HCT116 (cell line): ENCODE results near the gene HPGDS. TPM values are rescaled to one million over a fixed set of nuclear protein-coding genes. Genes with fewer than 3 reads are reported as not detected.
A peak's percentile ranks its signal among the peaks of the same experiment; 100 is the strongest.
"Not testable (repeated sequence)": the region's sequence is repeated elsewhere in the genome, so short reads cannot be mapped to it uniquely, and the experiment has no call there.

ENCODE experiments used
- ATAC-seq: fragments of 200-7000 bp; cut with Tn5 transposase; 2 replicates; pipeline ENCODE4 v1.9.1; 2020; ENCODE audit warnings: mild to moderate bottlenecking, moderate library complexity
- BruUV-seq: library from RNA; stranded (reverse); fragments of 400-500 nt; replicated peaks from 2 replicates; lab custom pipeline; 2021; lab: Mats Ljungman, UMichigan
- CTCF ChIA-PET: fragments of 300-600 bp; sonication (Branson Sonifier 250); formaldehyde crosslinking; loops from one replicate; lab custom pipeline; 2021; ENCODE audit warnings: antibody characterized with exemption; lab: Charles Lee
- POLR2A ChIA-PET: fragments of 300-600, 350-600 bp; sonication (Branson Sonifier 250); formaldehyde crosslinking; loops from one replicate; lab custom pipeline; 2021; ENCODE audit warnings: antibody characterized with exemption; lab: Charles Lee
- RAD21 ChIA-PET, 2 experiments: fragments of 300-600 bp; sonication (Branson Sonifier 250); formaldehyde crosslinking; loops; one replicate each; lab custom pipeline; 2023; ENCODE audit warnings: low total read pairs in 2 of 2; ENCODE audit not compliant: uncharacterized antibody in 2 of 2, unreplicated experiment in 2 of 2, low non-redundant PET in 1 of 2; lab: Charles Lee
- DNase-seq: peaks from one replicate; pipeline ENCODE4 v3.0.0-alpha.2; 2010; ENCODE audit warnings: low read depth, low spot score
- H2AFZ ChIP-seq: fragments of 200-600 bp; shearing (Covaris generic), sonication (generic); 2 replicates; pipeline ENCODE4 v1.6.1; 2017; ENCODE audit warnings: low read depth, mixed run types, mixed read lengths, antibody characterized with exemption, low read length; ENCODE audit not compliant: poor library complexity, severe bottlenecking
- H3K27ac ChIP-seq: 2 replicates; pipeline ENCODE4 v1.5.1; 2012; ENCODE audit warnings: low read depth, low read length
- H3K27me3 ChIP-seq: fragments of 200-600 bp; sonication (generic); 2 replicates; pipeline ENCODE4 v1.6.1; 2016; ENCODE audit warnings: mixed run types, low read length, mixed read lengths; ENCODE audit not compliant: insufficient read depth
- H3K36me3 ChIP-seq, 2 experiments: fragments of 200-500 bp in 1 of 2; fragments of 200-600 bp in 1 of 2; sonication (Bioruptor generic) in 1 of 2; sonication (generic) in 1 of 2; 2 replicates each; pipeline versions ENCODE4 v1.5.1 to v1.6.1; 2014 to 2016; ENCODE audit warnings: low read length in 2 of 2, inconsistent platforms in 1 of 2, mixed read lengths in 1 of 2, mixed run types in 1 of 2; ENCODE audit not compliant: insufficient read depth in 2 of 2, control insufficient read depth in 1 of 2
- H3K4me1 ChIP-seq, 2 experiments: fragments of 200-600 bp in 1 of 2; sonication (generic) in 1 of 2; 2 replicates each; pipeline versions ENCODE4 v1.5.1 to v1.6.1; 2012 to 2017; ENCODE audit warnings: low read length in 2 of 2, inconsistent platforms in 1 of 2, mild to moderate bottlenecking in 1 of 2, mixed read lengths in 1 of 2, mixed run types in 1 of 2, moderate library complexity in 1 of 2; ENCODE audit not compliant: insufficient read depth in 2 of 2, control insufficient read depth in 1 of 2
- H3K4me2 ChIP-seq: fragments of 200-600 bp; sonication (generic); 2 replicates; pipeline ENCODE4 v1.6.1; 2017; ENCODE audit warnings: mixed run types, low read length, mixed read lengths
- H3K4me3 ChIP-seq, 2 experiments: fragments of 200-600 bp in 1 of 2; sonication (generic) in 1 of 2; replicated peaks in 1 of 2; 2 replicates each; pipeline ENCODE4 v1.5.1; 2011 to 2016; ENCODE audit warnings: low read length in 2 of 2, control low read depth in 1 of 2, low read depth in 1 of 2, mild to moderate bottlenecking in 1 of 2, mixed read lengths in 1 of 2, mixed run types in 1 of 2
- H3K79me2 ChIP-seq: fragments of 200-600 bp; sonication (generic); 2 replicates; pipeline ENCODE4 v1.6.1; 2017; ENCODE audit warnings: mild to moderate bottlenecking, mixed run types, low read length, moderate library complexity, mixed read lengths; ENCODE audit not compliant: insufficient read depth
- H3K9ac ChIP-seq: fragments of 200-600 bp; sonication (generic); 2 replicates; pipeline ENCODE4 v1.6.1; 2016; ENCODE audit warnings: low read length, mixed read lengths
- H3K9me2 ChIP-seq: fragments of 200-600 bp; sonication (generic), shearing (Covaris generic); 2 replicates; pipeline ENCODE4 v1.6.1; 2017; ENCODE audit warnings: mixed run types, mild to moderate bottlenecking, moderate library complexity; ENCODE audit not compliant: insufficient read depth
- H3K9me3 ChIP-seq, 2 experiments: fragments of 200-500 bp in 1 of 2; fragments of 200-600 bp in 1 of 2; sonication (Bioruptor generic) in 1 of 2; sonication (generic) in 1 of 2; 2 replicates each; pipeline ENCODE4 v1.6.1; 2014 to 2017; ENCODE audit warnings: low read length in 2 of 2, mixed read lengths in 2 of 2, inconsistent platforms in 1 of 2, low read depth in 1 of 2, mild to moderate bottlenecking in 1 of 2, mixed run types in 1 of 2, moderate library complexity in 1 of 2; ENCODE audit not compliant: control insufficient read depth in 1 of 2, insufficient read depth in 1 of 2
- H4K20me1 ChIP-seq: fragments of 200-600 bp; sonication (generic), shearing (Covaris generic); 2 replicates; pipeline ENCODE4 v1.6.1; 2017; ENCODE audit warnings: mixed run types, mild to moderate bottlenecking, moderate library complexity; ENCODE audit not compliant: insufficient read depth
- CEBPB ChIP-seq: IDR thresholded peaks from 2 replicates; pipeline ENCODE4 v1.6.1; 2012; ENCODE audit warnings: low read depth
- CTCF ChIP-seq, 3 experiments: fragments of 200-600 bp in 1 of 3; sonication (generic) in 1 of 3; IDR thresholded peaks in 2 of 3; conservative IDR thresholded peaks in 1 of 3; 2 replicates each; pipeline ENCODE4 v1.5.1; 2012 to 2017; ENCODE audit warnings: low read depth in 2 of 3, low read length in 2 of 3, antibody characterized with exemption in 1 of 3, borderline replicate concordance in 1 of 3, control low read depth in 1 of 3, mild to moderate bottlenecking in 1 of 3, mixed read lengths in 1 of 3, mixed run types in 1 of 3, moderate library complexity in 1 of 3; ENCODE audit not compliant: insufficient read depth in 1 of 3
- ELF1 ChIP-seq: IDR thresholded peaks from 2 replicates; pipeline ENCODE4 v1.6.1; 2012; ENCODE audit warnings: low read depth, borderline replicate concordance
- JUND ChIP-seq: IDR thresholded peaks from 2 replicates; pipeline ENCODE4 v1.6.1; 2012
- MAX ChIP-seq: IDR thresholded peaks from 2 replicates; pipeline ENCODE4 v1.6.1; 2012
- REST ChIP-seq: IDR thresholded peaks from 2 replicates; pipeline ENCODE4 v1.6.1; 2012; ENCODE audit warnings: low read depth
- YY1 ChIP-seq: IDR thresholded peaks from 2 replicates; pipeline ENCODE4 v1.6.1; 2011; ENCODE audit warnings: low read length, low read depth, moderate library complexity, mild to moderate bottlenecking; ENCODE audit not compliant: insufficient replicate concordance; ENCODE audit errors: extremely low read depth
- intact Hi-C: fragments of 100-400 bp; cut with micrococcal nuclease; formaldehyde crosslinking; loops from 2 replicates; pipeline ENCODE4 v1.10.0; 2022
- total RNA-seq: library from RNA; stranded (reverse); gene quantifications from one replicate; pipeline ENCODE4 v1.2.1, GENCODE V29; 2021; ENCODE audit not compliant: unreplicated experiment

The HPGDS gene
- total RNA-seq, 1 experiment from 2014 or later, result not detected

GRCh38 chr4:94295473-94295872, 47.2 kb downstream of the HPGDS start:
- H3K9me2 ChIP-seq, CTCF ChIA-PET, H3K27ac ChIP-seq, H3K4me3 ChIP-seq, DNase-seq, H2AFZ ChIP-seq, BruUV-seq, POLR2A ChIA-PET, H3K36me3 ChIP-seq, H3K9me3 ChIP-seq, H4K20me1 ChIP-seq, H3K4me2 ChIP-seq, ATAC-seq, H3K9ac ChIP-seq, H3K79me2 ChIP-seq, RAD21 ChIA-PET, H3K4me1 ChIP-seq, intact Hi-C loops, H3K27me3 ChIP-seq: not testable (repeated sequence)

- H3K36me3 ChIP-seq, CTCF ChIA-PET, H3K9ac ChIP-seq, H3K4me1 ChIP-seq, H3K9me2 ChIP-seq, H3K9me3 ChIP-seq, DNase-seq, H3K4me2 ChIP-seq, H2AFZ ChIP-seq, intact Hi-C loops, RAD21 ChIA-PET, H3K79me2 ChIP-seq, ATAC-seq, H3K27ac ChIP-seq, H4K20me1 ChIP-seq, POLR2A ChIA-PET, H3K4me3 ChIP-seq, H3K27me3 ChIP-seq: not testable (repeated sequence)
- BruUV-seq, result TSS peak; percentile 34
These were observed 48.7 kb downstream of the HPGDS start for GRCh38 chr4:94293981-94294380.

GRCh38 chr4:94290245-94290644, 52.4 kb downstream of the HPGDS start:
- DNase-seq (no peak), ATAC-seq (peak; percentile 34; the same call in 1 of the 2 replicates)
- no peak overlapping the region for H2AFZ ChIP-seq
- BruUV-seq, result no TSS peak
- H3K27me3 ChIP-seq, result no peaks in the 10 kb centered on the region
- H3K4me1 ChIP-seq, result no peaks in the 10 kb centered on the region
- no peaks in the 10 kb centered on the region for H3K9me2 ChIP-seq
- H3K9me3 ChIP-seq, result no peaks in the 10 kb centered on the region
- H4K20me1 ChIP-seq, result no peaks in the 10 kb centered on the region
- H3K4me2 ChIP-seq, result no peak overlapping the region
- ChIA-PET CTCF (no interaction called here), POLR2A (no interaction called here), RAD21 (no interaction called here)
- intact Hi-C loops, result no loop called here
- H3K4me3 ChIP-seq, result no peak overlapping the region
- H3K79me2 ChIP-seq, result no peaks in the 10 kb centered on the region
- peaks cover 13 to 14% of the 10 kb centered on the region in 2 experiments; a peak in 2 of 4 replicates for H3K36me3 ChIP-seq
- no peak overlapping the region for H3K27ac ChIP-seq
- no peak overlapping the region for H3K9ac ChIP-seq
- TF ChIP-seq JUND (no peak), CTCF (IDR thresholded peaks at IDR 0.05 in 2 of 3, conservative IDR thresholded peaks at IDR 0.05 in 1 of 3; ENCODE audit: borderline replicate concordance in 1 of 3, insufficient read depth in 1 of 3, low read depth in 2 of 3, low read length in 2 of 3) (peak in 1 of 3 experiments; percentile 32; a peak in 2 of 6 replicates), MAX (no peak), REST (no peak), YY1 (no peak), CEBPB (no peak), ELF1 (no peak)
